ENCODE data around the gene CKAP2L. TPM values are rescaled to one million over a fixed set of nuclear protein-coding genes. Genes with fewer than 3 reads are reported as not detected.
A peak's percentile ranks its signal among the peaks of the same experiment; 100 is the strongest.

The CKAP2L gene
- total RNA-seq, 1 donor from 2014 or later, result 0.26 TPM

DNA sequence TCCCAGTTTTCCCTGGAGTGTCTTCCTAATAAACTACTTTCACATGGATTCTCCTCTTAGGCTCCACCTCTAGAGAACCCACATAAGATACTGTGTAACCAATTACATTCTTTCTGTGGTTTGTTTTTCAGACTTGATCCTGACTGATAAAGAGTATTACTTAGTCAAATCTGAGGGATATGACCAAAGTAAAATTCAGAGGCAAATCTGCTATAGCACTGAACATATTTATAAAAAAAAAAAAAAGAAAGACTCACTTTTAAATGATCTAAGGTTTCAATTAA is 13.9 kb downstream of the CKAP2L start:
- DNase-seq (ENCODE audit: low read depth), result no peak
- no peak for FAIRE-seq
- TF ChIP-seq, protein P1, sequence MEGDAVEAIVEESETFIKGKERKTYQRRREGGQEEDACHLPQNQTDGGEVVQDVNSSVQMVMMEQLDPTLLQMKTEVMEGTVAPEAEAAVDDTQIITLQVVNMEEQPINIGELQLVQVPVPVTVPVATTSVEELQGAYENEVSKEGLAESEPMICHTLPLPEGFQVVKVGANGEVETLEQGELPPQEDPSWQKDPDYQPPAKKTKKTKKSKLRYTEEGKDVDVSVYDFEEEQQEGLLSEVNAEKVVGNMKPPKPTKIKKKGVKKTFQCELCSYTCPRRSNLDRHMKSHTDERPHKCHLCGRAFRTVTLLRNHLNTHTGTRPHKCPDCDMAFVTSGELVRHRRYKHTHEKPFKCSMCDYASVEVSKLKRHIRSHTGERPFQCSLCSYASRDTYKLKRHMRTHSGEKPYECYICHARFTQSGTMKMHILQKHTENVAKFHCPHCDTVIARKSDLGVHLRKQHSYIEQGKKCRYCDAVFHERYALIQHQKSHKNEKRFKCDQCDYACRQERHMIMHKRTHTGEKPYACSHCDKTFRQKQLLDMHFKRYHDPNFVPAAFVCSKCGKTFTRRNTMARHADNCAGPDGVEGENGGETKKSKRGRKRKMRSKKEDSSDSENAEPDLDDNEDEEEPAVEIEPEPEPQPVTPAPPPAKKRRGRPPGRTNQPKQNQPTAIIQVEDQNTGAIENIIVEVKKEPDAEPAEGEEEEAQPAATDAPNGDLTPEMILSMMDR (IDR thresholded peaks at IDR 0.05; ENCODE audit: insufficient read depth, low read length, severe bottlenecking), result no peak
- Histone ChIP-seq H3K36me3 (ENCODE audit: control insufficient read depth, insufficient read depth, low read length) (no peaks in the 10 kb centered on the region), H3K4me3 (ENCODE audit: low read depth, low read length) (no peak overlapping the region), H3K27me3 (ENCODE audit: control insufficient read depth, insufficient read depth, low read length) (no peaks in the 10 kb centered on the region)

DNA sequence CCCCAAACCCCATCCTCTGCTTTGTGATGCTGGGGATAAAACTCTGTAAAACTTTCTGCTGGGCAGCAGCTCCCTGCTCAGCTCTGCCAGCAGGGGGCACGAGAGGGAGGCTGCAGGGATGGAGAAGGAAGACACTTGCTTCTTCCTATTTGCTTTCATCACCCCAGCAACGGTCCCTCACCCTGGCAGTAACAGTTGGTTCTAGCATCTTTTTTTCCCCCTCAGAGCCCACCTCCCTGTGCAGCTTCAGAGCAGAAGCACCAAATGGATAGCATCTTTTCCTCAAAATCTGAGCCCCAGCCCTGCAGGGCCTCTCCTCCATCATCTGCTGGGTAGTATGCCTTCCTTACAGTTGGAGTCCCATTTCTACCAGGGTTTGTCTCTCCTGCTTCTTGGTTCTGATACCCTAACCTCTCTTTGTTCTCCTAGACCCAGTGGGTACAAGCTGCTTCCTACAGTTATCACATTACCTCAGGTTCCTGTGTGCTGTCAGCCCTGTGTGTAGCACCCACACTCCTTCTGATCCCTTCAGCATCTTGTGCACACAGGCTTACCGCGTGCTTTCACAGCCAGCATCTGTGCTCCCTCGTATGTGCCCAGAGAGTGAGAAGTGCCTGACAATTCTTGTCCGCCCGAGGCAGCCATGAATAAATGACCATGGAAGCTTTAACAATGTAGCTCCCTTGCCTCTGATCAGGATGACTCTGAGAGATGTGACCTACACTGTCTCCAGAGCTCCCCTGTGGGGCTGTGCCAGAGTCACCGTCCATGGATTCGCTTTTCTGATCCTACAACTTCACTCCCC is 14.5 kb downstream of the CKAP2L start:
- FAIRE-seq, result peak; percentile 73
- Histone ChIP-seq H3K27me3 (ENCODE audit: control insufficient read depth, insufficient read depth, low read length) (no peaks in the 10 kb centered on the region), H3K4me3 (ENCODE audit: low read depth, low read length) (no peak overlapping the region), H3K36me3 (ENCODE audit: control insufficient read depth, insufficient read depth, low read length) (no peaks in the 10 kb centered on the region)
- peak; percentile 59 for DNase-seq (ENCODE audit: low read depth)
- TF ChIP-seq, protein P1 (IDR thresholded peaks at IDR 0.05; ENCODE audit: insufficient read depth, low read length, severe bottlenecking), result peak; percentile 97

DNA sequence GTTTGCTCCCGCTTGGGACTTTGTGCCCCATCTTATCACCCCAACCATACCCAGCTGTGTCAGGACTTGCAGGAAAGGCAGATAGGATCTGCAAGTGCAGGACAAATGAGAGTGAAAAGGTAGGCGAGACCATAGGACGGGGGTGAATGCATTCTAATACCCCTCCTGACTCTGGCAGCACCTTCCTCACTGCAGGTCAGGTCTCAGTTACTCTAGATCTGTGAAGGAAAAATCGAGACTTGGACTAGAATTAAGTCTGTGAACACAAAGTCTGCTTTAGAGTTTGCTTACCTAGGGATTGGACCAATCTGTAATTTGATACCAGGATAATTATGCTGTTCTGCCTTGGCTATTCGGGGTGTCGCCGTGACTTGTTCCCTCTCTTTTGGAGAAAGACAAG is 23.9 kb downstream of the CKAP2L start:
- H3K36me3 ChIP-seq (ENCODE audit: control insufficient read depth, insufficient read depth, low read length), result peaks cover 1% of the 10 kb centered on the region
- FAIRE-seq (no peak), DNase-seq (ENCODE audit: low read depth) (peak; percentile 26)
- TF ChIP-seq, protein P1 (IDR thresholded peaks at IDR 0.05; ENCODE audit: insufficient read depth, low read length, severe bottlenecking), result no peak
- H3K27me3 ChIP-seq (ENCODE audit: control insufficient read depth, insufficient read depth, low read length), result no peaks in the 10 kb centered on the region
- no peak overlapping the region for H3K4me3 ChIP-seq (ENCODE audit: low read depth, low read length)

DNA sequence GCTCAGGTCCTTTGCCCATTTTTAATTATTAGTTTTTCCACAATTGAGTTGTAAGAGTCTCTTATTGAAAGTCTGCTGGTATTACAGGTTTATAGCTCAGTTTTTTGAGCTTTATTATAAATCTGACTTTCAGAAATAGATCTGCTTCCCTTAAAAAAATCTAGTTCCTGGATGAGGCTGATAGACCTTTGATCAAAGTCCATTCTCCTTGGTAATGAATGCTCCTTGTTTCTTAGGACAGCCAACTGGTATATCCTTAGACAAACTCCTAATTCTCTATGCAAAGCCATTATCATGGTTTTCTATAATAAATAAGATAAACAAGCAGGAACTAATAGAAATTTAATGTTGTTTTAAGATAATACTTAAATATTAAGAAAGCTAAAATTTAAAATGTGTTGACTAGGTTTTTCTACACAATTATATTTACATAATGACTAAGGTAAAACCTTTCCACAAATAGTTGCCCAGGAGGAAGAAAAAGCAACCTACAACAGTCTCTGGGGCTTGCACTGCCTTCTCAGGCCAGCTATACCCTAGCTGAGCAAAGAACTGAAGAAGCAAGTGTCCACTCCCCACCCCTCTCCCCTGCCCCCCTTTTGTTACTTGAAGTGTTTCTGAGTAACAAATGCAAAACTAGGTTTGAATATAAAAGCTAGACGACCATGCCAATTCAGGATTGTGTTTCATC is 26.7 kb downstream of the CKAP2L start:
- no peaks in the 10 kb centered on the region for H3K36me3 ChIP-seq (ENCODE audit: control insufficient read depth, insufficient read depth, low read length)
- DNase-seq (ENCODE audit: low read depth) (peak; percentile 29), FAIRE-seq (no peak)
- no peak overlapping the region for H3K4me3 ChIP-seq (ENCODE audit: low read depth, low read length)
- no peaks in the 10 kb centered on the region for H3K27me3 ChIP-seq (ENCODE audit: control insufficient read depth, insufficient read depth, low read length)
- TF ChIP-seq, protein P1 (IDR thresholded peaks at IDR 0.05; ENCODE audit: insufficient read depth, low read length, severe bottlenecking), result no peak

DNA sequence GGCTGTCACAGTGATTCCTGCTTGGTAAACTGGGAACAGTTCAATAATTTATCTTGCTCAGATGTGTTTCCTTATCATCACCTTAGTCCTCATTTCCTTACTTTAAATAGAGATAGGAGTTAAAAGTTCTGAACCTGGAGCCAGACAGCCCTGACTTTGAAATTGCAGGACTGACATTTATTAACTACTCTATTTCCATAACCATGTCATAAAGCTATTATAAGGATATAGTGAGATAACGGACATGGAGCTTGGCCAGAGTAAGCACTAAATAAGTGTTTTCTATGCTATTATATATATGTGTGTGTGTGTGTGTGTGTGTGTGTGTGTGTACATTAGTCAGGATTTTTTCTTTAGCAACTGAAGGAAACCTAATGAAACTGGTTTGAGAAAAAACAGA is 30.5 kb downstream of the CKAP2L start:
- TF ChIP-seq, protein P1 (IDR thresholded peaks at IDR 0.05; ENCODE audit: insufficient read depth, low read length, severe bottlenecking), result no peak
- DNase-seq (ENCODE audit: low read depth) (no peak), FAIRE-seq (no peak)
- no peak overlapping the region for H3K4me3 ChIP-seq (ENCODE audit: low read depth, low read length)
- H3K27me3 ChIP-seq (ENCODE audit: control insufficient read depth, insufficient read depth, low read length), result no peaks in the 10 kb centered on the region
- H3K36me3 ChIP-seq (ENCODE audit: control insufficient read depth, insufficient read depth, low read length), result no peaks in the 10 kb centered on the region
